GM23338 (cell line): ENCODE data around the gene SSH2. TPM values are rescaled to one million over a fixed set of nuclear protein-coding genes. Genes with fewer than 3 reads are reported as not detected.

ENCODE experiments used
- ATAC-seq: fragments of 200-7000 bp; cut with Tn5 transposase; 3 replicates; pipeline ENCODE4 v1.9.1; 2020
- DNase-seq: peaks from one replicate; pipeline ENCODE4 v3.0.0-alpha.2; 2015; ENCODE audit warnings: low spot score
- H2AFZ ChIP-seq: fragments of 200-600 bp; sonication (generic); 2 replicates; pipeline ENCODE4 v1.8.0; 2016; ENCODE audit warnings: antibody characterized with exemption, mild to moderate bottlenecking, moderate library complexity
- H3F3A ChIP-seq: fragments of 200-600 bp; sonication (generic); replicated peaks from 2 replicates; pipeline ENCODE4 v1.8.0; 2017; ENCODE audit warnings: antibody characterized with exemption, mixed run types, low read depth
- H3K27ac ChIP-seq: fragments of 200-600 bp; sonication (generic); 2 replicates; pipeline ENCODE4 v1.6.1; 2016; ENCODE audit warnings: low read depth
- H3K27me3 ChIP-seq: fragments of 200-600 bp; sonication (generic); 2 replicates; pipeline ENCODE4 v1.8.0; 2016; ENCODE audit warnings: mild to moderate bottlenecking, mixed run types, moderate library complexity; ENCODE audit not compliant: insufficient read depth
- H3K36me3 ChIP-seq: fragments of 200-600 bp; sonication (generic); 2 replicates; pipeline ENCODE4 v1.8.0; 2016; ENCODE audit warnings: mild to moderate bottlenecking; ENCODE audit not compliant: insufficient read depth
- H3K4me1 ChIP-seq: fragments of 200-600 bp; sonication (generic); 2 replicates; pipeline ENCODE4 v1.8.0; 2016; ENCODE audit warnings: mild to moderate bottlenecking, moderate library complexity; ENCODE audit not compliant: insufficient read depth
- H3K4me2 ChIP-seq: fragments of 200-600 bp; sonication (generic); 2 replicates; pipeline ENCODE4 v1.7.1; 2017; ENCODE audit warnings: mixed run types
- H3K4me3 ChIP-seq: fragments of 200-600 bp; sonication (generic); 2 replicates; pipeline ENCODE4 v1.6.1; 2016; ENCODE audit warnings: mixed run types
- H3K79me2 ChIP-seq: fragments of 200-600 bp; sonication (generic); replicated peaks from 2 replicates; pipeline ENCODE4 v1.8.0; 2017; ENCODE audit warnings: mild to moderate bottlenecking; ENCODE audit not compliant: insufficient read depth
- H3K9me2 ChIP-seq: fragments of 200-600 bp; sonication (generic); 2 replicates; pipeline ENCODE4 v1.8.0; 2017; ENCODE audit not compliant: insufficient read depth
- H4K20me1 ChIP-seq: fragments of 200-600 bp; sonication (generic); replicated peaks from 2 replicates; pipeline ENCODE4 v1.8.0; 2017; ENCODE audit warnings: mild to moderate bottlenecking; ENCODE audit not compliant: insufficient read depth
- H3K27ac Mint-ChIP-seq: 2 replicates; pipeline ENCODE4 v1.8.0; 2020; ENCODE audit warnings: inconsistent platforms, mild to moderate bottlenecking, moderate library complexity, mixed read lengths
- H3K27me3 Mint-ChIP-seq: 3 replicates; pipeline ENCODE4 v1.8.0; 2022; ENCODE audit warnings: low read depth, mild to moderate bottlenecking, moderate library complexity, mixed read lengths, inconsistent platforms; ENCODE audit not compliant: insufficient read depth, poor library complexity
- H3K36me3 Mint-ChIP-seq: 3 replicates; pipeline ENCODE4 v1.8.0; 2021; ENCODE audit warnings: low read depth, mild to moderate bottlenecking, inconsistent platforms, moderate library complexity, mixed read lengths
- H3K4me1 Mint-ChIP-seq: 3 replicates; pipeline ENCODE4 v1.8.0; 2020; ENCODE audit warnings: mild to moderate bottlenecking, inconsistent platforms, mixed read lengths
- H3K4me3 Mint-ChIP-seq: 3 replicates; pipeline ENCODE4 v1.8.0; 2021; ENCODE audit warnings: moderate library complexity, mild to moderate bottlenecking, inconsistent platforms, mixed read lengths
- H3K9me3 Mint-ChIP-seq: 3 replicates; pipeline ENCODE4 v1.8.0; 2020; ENCODE audit warnings: moderate library complexity, mild to moderate bottlenecking, inconsistent platforms, mixed read lengths
- CREB1 ChIP-seq: fragments of 250-450 bp; sonication (Bioruptor Pico); IDR thresholded peaks from 2 replicates; pipeline ENCODE4 v1.5.0; 2020; ENCODE audit warnings: low read depth, mild to moderate bottlenecking, moderate library complexity
- EZH2 ChIP-seq: fragments of 200-600 bp; sonication (generic); IDR thresholded peaks from one replicate; pipeline ENCODE4 v1.8.0; 2017; ENCODE audit warnings: antibody characterized with exemption, mild to moderate bottlenecking, low read depth; ENCODE audit not compliant: unreplicated experiment
- EZH2phosphoT487 ChIP-seq: fragments of 200-600 bp; sonication (generic); IDR thresholded peaks from one replicate; pipeline ENCODE4 v1.8.1; 2018; ENCODE audit warnings: antibody characterized with exemption; ENCODE audit not compliant: unreplicated experiment
- JUNB ChIP-seq: IDR thresholded peaks from one replicate; pipeline ENCODE4 v1.6.1; 2016; ENCODE audit warnings: antibody characterized with exemption; ENCODE audit not compliant: unreplicated experiment
- NANOG ChIP-seq: IDR thresholded peaks from 2 replicates; pipeline ENCODE4 v1.6.1; 2016; ENCODE audit warnings: antibody characterized with exemption, borderline replicate concordance
- POLR2AphosphoS5 ChIP-seq: IDR thresholded peaks from 2 replicates; pipeline ENCODE4 v1.6.1; 2016; ENCODE audit warnings: antibody characterized with exemption, low read depth
- STAT1 ChIP-seq: IDR thresholded peaks from one replicate; pipeline ENCODE4 v1.6.1; 2016; ENCODE audit warnings: antibody characterized with exemption; ENCODE audit not compliant: unreplicated experiment
- ZNF114 ChIP-seq: fragments of 250-450 bp; sonication (Bioruptor Pico); IDR thresholded peaks from 2 replicates; pipeline ENCODE4 v1.5.0; 2020; ENCODE audit warnings: mild to moderate bottlenecking, moderate library complexity
- ZNF331 ChIP-seq: fragments of 250-450 bp; sonication (Bioruptor Pico); IDR thresholded peaks from 2 replicates; pipeline ENCODE4 v1.5.0; 2020; ENCODE audit warnings: low read depth, mild to moderate bottlenecking, moderate library complexity
- polyA plus RNA-seq: library from polyadenylated mRNA; unstranded; fragments of >200 nt; fragmentation: Nextera tagmentation; extraction: Ambion mirVana; gene quantifications from 2 replicates; pipeline ENCODE4 v1.2.1, GENCODE V29; 2016
- total RNA-seq: library from RNA; depleted of rRNA; stranded (reverse); fragments of >200 nt; shearing (Covaris generic); gene quantifications from 2 replicates; pipeline ENCODE4 v1.2.3, GENCODE V29; 2014
- TF ChIP-seq, protein P1 (sequence below): fragments of 250-450 bp; sonication (Bioruptor Pico); IDR thresholded peaks from 2 replicates; pipeline ENCODE4 v1.5.0; 2020; ENCODE audit warnings: mild to moderate bottlenecking, moderate library complexity
- TF ChIP-seq, protein P2 (sequence below), 2 experiments: fragments of 200-600 bp in 1 of 2; sonication (generic) in 1 of 2; conservative IDR thresholded peaks; 2 replicates each; pipeline versions ENCODE4 v1.5.1 to v1.6.1; 2016 to 2017; ENCODE audit warnings: antibody characterized with exemption in 2 of 2, low read depth in 2 of 2, mild to moderate bottlenecking in 2 of 2, moderate library complexity in 1 of 2
- TF ChIP-seq, protein P3 (sequence below): IDR thresholded peaks from 2 replicates; pipeline ENCODE4 v1.6.1; 2016; ENCODE audit warnings: antibody characterized with exemption
- TF ChIP-seq, protein P4 (sequence below): IDR thresholded peaks from one replicate; pipeline ENCODE4 v1.6.1; 2018; ENCODE audit warnings: antibody characterized with exemption; ENCODE audit not compliant: unreplicated experiment

The SSH2 gene
- total and polyA plus RNA-seq, 2 experiments from 2014 or later, result 9.9 to 12.1 TPM

DNA sequence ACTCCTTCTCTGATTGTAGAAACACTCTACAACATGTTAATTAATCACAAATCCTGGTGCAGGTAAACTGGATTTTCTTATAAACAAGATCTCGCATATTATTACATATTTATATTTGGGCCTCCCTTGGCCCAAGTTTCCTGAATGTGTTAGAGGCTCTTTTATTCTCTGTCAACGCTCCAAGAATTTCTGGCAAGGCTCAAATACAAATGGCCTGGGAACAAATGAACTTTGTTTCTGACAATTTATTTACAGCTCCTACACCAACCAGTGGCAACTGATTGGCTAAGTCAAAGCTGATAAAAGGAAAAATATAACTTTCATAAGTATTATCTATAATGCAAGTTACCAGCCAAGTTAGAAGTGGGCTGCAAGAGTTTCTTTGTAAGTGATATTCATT, 242.4 kb downstream of the SSH2 start:
- Mint-ChIP-seq H3K4me3 (no peak overlapping the region), H3K4me1 (peaks cover 4% of the 10 kb centered on the region; the same call in 2 of the 3 replicates)

More for the DNA sequence above, 242.4 kb downstream of the SSH2 start:
- Histone ChIP-seq H3K4me3 (no peak overlapping the region), H3K79me2 (no peaks in the 10 kb centered on the region), H4K20me1 (no peaks in the 10 kb centered on the region), H3K27ac (no peak overlapping the region), H3K9me2 (no peaks in the 10 kb centered on the region), H3F3A (no peaks in the 10 kb centered on the region), H3K36me3 (no peaks in the 10 kb centered on the region), H2AFZ (no peak overlapping the region), H3K27me3 (no peaks in the 10 kb centered on the region), H3K4me2 (no peak overlapping the region), H3K4me1 (peaks cover 4% of the 10 kb centered on the region; the same call in 1 of the 2 replicates)
- no peaks in the 10 kb centered on the region for H3K9me3 Mint-ChIP-seq
- H3K27ac Mint-ChIP-seq, result no peak overlapping the region
- TF ChIP-seq ZNF331 (CRISPR knock-in tag) (no peak), STAT1 (no peak), NANOG (no peak), JUNB (no peak), EZH2 (no peak), ZNF114 (CRISPR knock-in tag) (no peak), CREB1 (CRISPR knock-in tag) (no peak), POLR2AphosphoS5 (no peak), EZH2phosphoT487 (no peak)
- TF ChIP-seq, protein P1, sequence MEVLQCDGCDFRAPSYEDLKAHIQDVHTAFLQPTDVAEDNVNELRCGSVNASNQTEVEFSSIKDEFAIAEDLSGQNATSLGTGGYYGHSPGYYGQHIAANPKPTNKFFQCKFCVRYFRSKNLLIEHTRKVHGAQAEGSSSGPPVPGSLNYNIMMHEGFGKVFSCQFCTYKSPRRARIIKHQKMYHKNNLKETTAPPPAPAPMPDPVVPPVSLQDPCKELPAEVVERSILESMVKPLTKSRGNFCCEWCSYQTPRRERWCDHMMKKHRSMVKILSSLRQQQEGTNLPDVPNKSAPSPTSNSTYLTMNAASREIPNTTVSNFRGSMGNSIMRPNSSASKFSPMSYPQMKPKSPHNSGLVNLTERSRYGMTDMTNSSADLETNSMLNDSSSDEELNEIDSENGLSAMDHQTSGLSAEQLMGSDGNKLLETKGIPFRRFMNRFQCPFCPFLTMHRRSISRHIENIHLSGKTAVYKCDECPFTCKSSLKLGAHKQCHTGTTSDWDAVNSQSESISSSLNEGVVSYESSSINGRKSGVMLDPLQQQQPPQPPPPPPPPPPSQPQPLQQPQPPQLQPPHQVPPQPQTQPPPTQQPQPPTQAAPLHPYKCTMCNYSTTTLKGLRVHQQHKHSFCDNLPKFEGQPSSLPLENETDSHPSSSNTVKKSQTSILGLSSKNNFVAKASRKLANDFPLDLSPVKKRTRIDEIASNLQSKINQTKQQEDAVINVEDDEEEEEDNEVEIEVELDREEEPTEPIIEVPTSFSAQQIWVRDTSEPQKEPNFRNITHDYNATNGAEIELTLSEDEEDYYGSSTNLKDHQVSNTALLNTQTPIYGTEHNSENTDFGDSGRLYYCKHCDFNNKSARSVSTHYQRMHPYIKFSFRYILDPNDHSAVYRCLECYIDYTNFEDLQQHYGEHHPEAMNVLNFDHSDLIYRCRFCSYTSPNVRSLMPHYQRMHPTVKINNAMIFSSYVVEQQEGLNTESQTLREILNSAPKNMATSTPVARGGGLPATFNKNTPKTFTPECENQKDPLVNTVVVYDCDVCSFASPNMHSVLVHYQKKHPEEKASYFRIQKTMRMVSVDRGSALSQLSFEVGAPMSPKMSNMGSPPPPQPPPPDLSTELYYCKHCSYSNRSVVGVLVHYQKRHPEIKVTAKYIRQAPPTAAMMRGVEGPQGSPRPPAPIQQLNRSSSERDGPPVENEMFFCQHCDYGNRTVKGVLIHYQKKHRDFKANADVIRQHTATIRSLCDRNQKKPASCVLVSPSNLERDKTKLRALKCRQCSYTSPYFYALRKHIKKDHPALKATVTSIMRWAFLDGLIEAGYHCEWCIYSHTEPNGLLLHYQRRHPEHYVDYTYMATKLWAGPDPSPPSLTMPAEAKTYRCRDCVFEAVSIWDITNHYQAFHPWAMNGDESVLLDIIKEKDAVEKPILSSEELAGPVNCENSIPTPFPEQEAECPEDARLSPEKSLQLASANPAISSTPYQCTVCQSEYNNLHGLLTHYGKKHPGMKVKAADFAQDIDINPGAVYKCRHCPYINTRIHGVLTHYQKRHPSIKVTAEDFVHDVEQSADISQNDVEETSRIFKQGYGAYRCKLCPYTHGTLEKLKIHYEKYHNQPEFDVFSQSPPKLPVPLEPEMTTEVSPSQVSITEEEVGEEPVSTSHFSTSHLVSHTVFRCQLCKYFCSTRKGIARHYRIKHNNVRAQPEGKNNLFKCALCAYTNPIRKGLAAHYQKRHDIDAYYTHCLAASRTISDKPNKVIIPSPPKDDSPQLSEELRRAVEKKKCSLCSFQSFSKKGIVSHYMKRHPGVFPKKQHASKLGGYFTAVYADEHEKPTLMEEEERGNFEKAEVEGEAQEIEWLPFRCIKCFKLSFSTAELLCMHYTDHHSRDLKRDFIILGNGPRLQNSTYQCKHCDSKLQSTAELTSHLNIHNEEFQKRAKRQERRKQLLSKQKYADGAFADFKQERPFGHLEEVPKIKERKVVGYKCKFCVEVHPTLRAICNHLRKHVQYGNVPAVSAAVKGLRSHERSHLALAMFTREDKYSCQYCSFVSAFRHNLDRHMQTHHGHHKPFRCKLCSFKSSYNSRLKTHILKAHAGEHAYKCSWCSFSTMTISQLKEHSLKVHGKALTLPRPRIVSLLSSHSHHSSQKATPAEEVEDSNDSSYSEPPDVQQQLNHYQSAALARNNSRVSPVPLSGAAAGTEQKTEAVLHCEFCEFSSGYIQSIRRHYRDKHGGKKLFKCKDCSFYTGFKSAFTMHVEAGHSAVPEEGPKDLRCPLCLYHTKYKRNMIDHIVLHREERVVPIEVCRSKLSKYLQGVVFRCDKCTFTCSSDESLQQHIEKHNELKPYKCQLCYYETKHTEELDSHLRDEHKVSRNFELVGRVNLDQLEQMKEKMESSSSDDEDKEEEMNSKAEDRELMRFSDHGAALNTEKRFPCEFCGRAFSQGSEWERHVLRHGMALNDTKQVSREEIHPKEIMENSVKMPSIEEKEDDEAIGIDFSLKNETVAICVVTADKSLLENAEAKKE, result no peak
- TF ChIP-seq, protein P2, sequence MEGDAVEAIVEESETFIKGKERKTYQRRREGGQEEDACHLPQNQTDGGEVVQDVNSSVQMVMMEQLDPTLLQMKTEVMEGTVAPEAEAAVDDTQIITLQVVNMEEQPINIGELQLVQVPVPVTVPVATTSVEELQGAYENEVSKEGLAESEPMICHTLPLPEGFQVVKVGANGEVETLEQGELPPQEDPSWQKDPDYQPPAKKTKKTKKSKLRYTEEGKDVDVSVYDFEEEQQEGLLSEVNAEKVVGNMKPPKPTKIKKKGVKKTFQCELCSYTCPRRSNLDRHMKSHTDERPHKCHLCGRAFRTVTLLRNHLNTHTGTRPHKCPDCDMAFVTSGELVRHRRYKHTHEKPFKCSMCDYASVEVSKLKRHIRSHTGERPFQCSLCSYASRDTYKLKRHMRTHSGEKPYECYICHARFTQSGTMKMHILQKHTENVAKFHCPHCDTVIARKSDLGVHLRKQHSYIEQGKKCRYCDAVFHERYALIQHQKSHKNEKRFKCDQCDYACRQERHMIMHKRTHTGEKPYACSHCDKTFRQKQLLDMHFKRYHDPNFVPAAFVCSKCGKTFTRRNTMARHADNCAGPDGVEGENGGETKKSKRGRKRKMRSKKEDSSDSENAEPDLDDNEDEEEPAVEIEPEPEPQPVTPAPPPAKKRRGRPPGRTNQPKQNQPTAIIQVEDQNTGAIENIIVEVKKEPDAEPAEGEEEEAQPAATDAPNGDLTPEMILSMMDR (conservative IDR thresholded peaks at IDR 0.05; ENCODE audit: low read depth in 2 of 2), result no peak
- TF ChIP-seq, protein P3, sequence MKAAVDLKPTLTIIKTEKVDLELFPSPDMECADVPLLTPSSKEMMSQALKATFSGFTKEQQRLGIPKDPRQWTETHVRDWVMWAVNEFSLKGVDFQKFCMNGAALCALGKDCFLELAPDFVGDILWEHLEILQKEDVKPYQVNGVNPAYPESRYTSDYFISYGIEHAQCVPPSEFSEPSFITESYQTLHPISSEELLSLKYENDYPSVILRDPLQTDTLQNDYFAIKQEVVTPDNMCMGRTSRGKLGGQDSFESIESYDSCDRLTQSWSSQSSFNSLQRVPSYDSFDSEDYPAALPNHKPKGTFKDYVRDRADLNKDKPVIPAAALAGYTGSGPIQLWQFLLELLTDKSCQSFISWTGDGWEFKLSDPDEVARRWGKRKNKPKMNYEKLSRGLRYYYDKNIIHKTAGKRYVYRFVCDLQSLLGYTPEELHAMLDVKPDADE, result no peak
- TF ChIP-seq, protein P4, sequence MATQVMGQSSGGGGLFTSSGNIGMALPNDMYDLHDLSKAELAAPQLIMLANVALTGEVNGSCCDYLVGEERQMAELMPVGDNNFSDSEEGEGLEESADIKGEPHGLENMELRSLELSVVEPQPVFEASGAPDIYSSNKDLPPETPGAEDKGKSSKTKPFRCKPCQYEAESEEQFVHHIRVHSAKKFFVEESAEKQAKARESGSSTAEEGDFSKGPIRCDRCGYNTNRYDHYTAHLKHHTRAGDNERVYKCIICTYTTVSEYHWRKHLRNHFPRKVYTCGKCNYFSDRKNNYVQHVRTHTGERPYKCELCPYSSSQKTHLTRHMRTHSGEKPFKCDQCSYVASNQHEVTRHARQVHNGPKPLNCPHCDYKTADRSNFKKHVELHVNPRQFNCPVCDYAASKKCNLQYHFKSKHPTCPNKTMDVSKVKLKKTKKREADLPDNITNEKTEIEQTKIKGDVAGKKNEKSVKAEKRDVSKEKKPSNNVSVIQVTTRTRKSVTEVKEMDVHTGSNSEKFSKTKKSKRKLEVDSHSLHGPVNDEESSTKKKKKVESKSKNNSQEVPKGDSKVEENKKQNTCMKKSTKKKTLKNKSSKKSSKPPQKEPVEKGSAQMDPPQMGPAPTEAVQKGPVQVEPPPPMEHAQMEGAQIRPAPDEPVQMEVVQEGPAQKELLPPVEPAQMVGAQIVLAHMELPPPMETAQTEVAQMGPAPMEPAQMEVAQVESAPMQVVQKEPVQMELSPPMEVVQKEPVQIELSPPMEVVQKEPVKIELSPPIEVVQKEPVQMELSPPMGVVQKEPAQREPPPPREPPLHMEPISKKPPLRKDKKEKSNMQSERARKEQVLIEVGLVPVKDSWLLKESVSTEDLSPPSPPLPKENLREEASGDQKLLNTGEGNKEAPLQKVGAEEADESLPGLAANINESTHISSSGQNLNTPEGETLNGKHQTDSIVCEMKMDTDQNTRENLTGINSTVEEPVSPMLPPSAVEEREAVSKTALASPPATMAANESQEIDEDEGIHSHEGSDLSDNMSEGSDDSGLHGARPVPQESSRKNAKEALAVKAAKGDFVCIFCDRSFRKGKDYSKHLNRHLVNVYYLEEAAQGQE, result no peak
- DNase-seq (no peak), ATAC-seq (no peak)
- peaks cover 2% of the 10 kb centered on the region for H3K27me3 Mint-ChIP-seq
- no peaks in the 10 kb centered on the region for H3K36me3 Mint-ChIP-seq
